ENCODE results near the gene DIS3L2.
"Not testable (repeated sequence)": the region's sequence is repeated elsewhere in the genome, so short reads cannot be mapped to it uniquely, and the experiment has no call there.

DIS3L2 gene

GRCh38 chr2:232349546-232349945, 388.0 kb downstream of the DIS3L2 start:
- Mint-ChIP-seq H3K4me3 (no peak overlapping the region), H3K36me3 (no peaks in the 10 kb centered on the region), H3K9me3 (no peaks in the 10 kb centered on the region), H3K27ac (no peak overlapping the region), H3K27me3 (peaks cover 31 to 55% of the 10 kb centered on the region in 2 donors), H3K4me1 (peaks cover 0 to 4% of the 10 kb centered on the region in 2 donors)
- ATAC-seq (replicated peaks) (no peak), DNase-seq (no peak)

- Mint-ChIP-seq H3K36me3 (no peaks in the 10 kb centered on the region), H3K27ac (peak overlapping the region; percentile 42), H3K4me3 (no peak overlapping the region), H3K4me1 (peaks cover 0 to 4% of the 10 kb centered on the region in 2 donors), H3K9me3 (no peaks in the 10 kb centered on the region), H3K27me3 (peaks cover 35 to 60% of the 10 kb centered on the region in 2 donors)
- DNase-seq, result no peak
- no peak for ATAC-seq (replicated peaks)
Observed at GRCh38 chr2:232349946-232350635, 388.6 kb downstream of the DIS3L2 start.

GRCh38 chr2:232350804-232351685, 389.5 kb downstream of the DIS3L2 start:
- H3K27ac Mint-ChIP-seq, result no peak overlapping the region
- peaks cover 0 to 4% of the 10 kb centered on the region in 2 donors for H3K4me1 Mint-ChIP-seq
- no peaks in the 10 kb centered on the region for H3K36me3 Mint-ChIP-seq
- H3K27me3 Mint-ChIP-seq, result peaks cover 38 to 63% of the 10 kb centered on the region in 2 donors
- no peaks in the 10 kb centered on the region for H3K9me3 Mint-ChIP-seq
- no peak for ATAC-seq (replicated peaks)
- DNase-seq, result no peak
- no peak overlapping the region for H3K4me3 Mint-ChIP-seq

GRCh38 chr2:232351686-232352510, 390.4 kb downstream of the DIS3L2 start:
- Mint-ChIP-seq H3K4me1 (peaks cover 0 to 4% of the 10 kb centered on the region in 2 donors), H3K9me3 (peaks cover 1 to 3% of the 10 kb centered on the region in 2 donors), H3K27me3 (peaks cover 43 to 72% of the 10 kb centered on the region in 2 donors), H3K27ac (no peak overlapping the region), H3K4me3 (peak overlapping the region in 1 of 2 donors; percentile 43), H3K36me3 (no peaks in the 10 kb centered on the region)
- DNase-seq, result no peak
- ATAC-seq (replicated peaks), result no peak

GRCh38 chr2:232352511-232353091, 391.1 kb downstream of the DIS3L2 start:
- DNase-seq (no peak), ATAC-seq (replicated peaks) (no peak)
- Mint-ChIP-seq H3K4me1 (peaks cover 0 to 4% of the 10 kb centered on the region in 2 donors), H3K36me3 (no peaks in the 10 kb centered on the region), H3K9me3 (peaks cover 3 to 4% of the 10 kb centered on the region in 2 donors), H3K4me3 (no peak overlapping the region), H3K27me3 (peaks cover 43 to 73% of the 10 kb centered on the region in 2 donors), H3K27ac (no peak overlapping the region)

- no peaks in the 10 kb centered on the region for H3K36me3 Mint-ChIP-seq
- DNase-seq, result no peak
- H3K4me3 Mint-ChIP-seq, result no peak overlapping the region
- H3K9me3 Mint-ChIP-seq, result peaks cover 3 to 4% of the 10 kb centered on the region in 2 donors
- H3K27me3 Mint-ChIP-seq, result peaks cover 42 to 71% of the 10 kb centered on the region in 2 donors
- H3K27ac Mint-ChIP-seq, result no peak overlapping the region
- H3K4me1 Mint-ChIP-seq, result peaks cover 0 to 4% of the 10 kb centered on the region in 2 donors
- no peak for ATAC-seq (replicated peaks)
Observed at GRCh38 chr2:232353096-232353495, 391.6 kb downstream of the DIS3L2 start.

GRCh38 chr2:232353660-232354059, 392.1 kb downstream of the DIS3L2 start:
- Mint-ChIP-seq H3K4me1 (peaks cover 0 to 4% of the 10 kb centered on the region in 2 donors), H3K27me3 (peaks cover 39 to 65% of the 10 kb centered on the region in 2 donors), H3K4me3 (no peak overlapping the region), H3K9me3 (peaks cover 3 to 4% of the 10 kb centered on the region in 2 donors), H3K36me3 (no peaks in the 10 kb centered on the region), H3K27ac (no peak overlapping the region)
- ATAC-seq (replicated peaks), result no peak
- no peak for DNase-seq

GRCh38 chr2:232354069-232354468, 392.6 kb downstream of the DIS3L2 start:
- no peak for ATAC-seq (replicated peaks)
- H3K27me3 Mint-ChIP-seq, result peaks cover 39 to 61% of the 10 kb centered on the region in 2 donors
- H3K4me1 Mint-ChIP-seq, result peaks cover 0 to 4% of the 10 kb centered on the region in 2 donors

GRCh38 chr2:232361646-232362045, 400.1 kb downstream of the DIS3L2 start:
- DNase-seq (no peak), ATAC-seq (replicated peaks) (no peak)
- no peak overlapping the region for H3K27ac Mint-ChIP-seq
- H3K9me3 Mint-ChIP-seq, result peaks cover 8 to 11% of the 10 kb centered on the region in 2 donors
- no peak overlapping the region for H3K4me3 Mint-ChIP-seq
- H3K36me3 Mint-ChIP-seq, result peaks cover 0 to 8% of the 10 kb centered on the region in 2 donors
- peaks cover 7 to 11% of the 10 kb centered on the region in 2 donors for H3K27me3 Mint-ChIP-seq
- peaks cover 14 to 21% of the 10 kb centered on the region in 2 donors for H3K4me1 Mint-ChIP-seq

More at GRCh38 chr2:232354069-232354468, 392.6 kb downstream of the DIS3L2 start:
- H3K27ac Mint-ChIP-seq, result no peak overlapping the region
- H3K4me3 Mint-ChIP-seq, result no peak overlapping the region
- peaks cover 3 to 4% of the 10 kb centered on the region in 2 donors for H3K9me3 Mint-ChIP-seq
- DNase-seq, result no peak
- no peaks in the 10 kb centered on the region for H3K36me3 Mint-ChIP-seq

GRCh38 chr2:232362174-232362900, 400.8 kb downstream of the DIS3L2 start:
- ATAC-seq (replicated peaks), result no peak
- Mint-ChIP-seq H3K4me1 (peaks cover 14 to 21% of the 10 kb centered on the region in 2 donors), H3K36me3 (peaks cover 0 to 8% of the 10 kb centered on the region in 2 donors), H3K4me3 (no peak overlapping the region), H3K9me3 (peaks cover 7 to 8% of the 10 kb centered on the region in 2 donors), H3K27ac (no peak overlapping the region), H3K27me3 (peaks cover 6 to 7% of the 10 kb centered on the region in 2 donors)
- DNase-seq, result no peak

GRCh38 chr2:232363064-232363783, 401.7 kb downstream of the DIS3L2 start:
- Mint-ChIP-seq H3K27ac (peak overlapping the region; percentile 69), H3K4me1 (peaks cover 14 to 21% of the 10 kb centered on the region in 2 donors), H3K4me3 (peak overlapping the region; percentile 83 to 92)
- H3K9me3 Mint-ChIP-seq, H3K27me3 Mint-ChIP-seq, H3K36me3 Mint-ChIP-seq, DNase-seq: not testable (repeated sequence)
- peak in 1 of 2 donors; percentile 12 for ATAC-seq (replicated peaks)

- no peak for DNase-seq
- Mint-ChIP-seq H3K27me3 (peaks cover 6 to 7% of the 10 kb centered on the region in 2 donors), H3K27ac (peak overlapping the region; percentile 69), H3K36me3 (peaks cover 0 to 8% of the 10 kb centered on the region in 2 donors), H3K4me1 (peaks cover 14 to 21% of the 10 kb centered on the region in 2 donors), H3K4me3 (peak overlapping the region; percentile 83 to 92), H3K9me3 (peaks cover 7 to 8% of the 10 kb centered on the region in 2 donors)
- ATAC-seq (replicated peaks), result peak; percentile 39 to 48
Observed at GRCh38 chr2:232363784-232364615, 402.5 kb downstream of the DIS3L2 start.
